DMS 273 (cell line): ENCODE results near the gene PARVG.
"Not testable (repeated sequence)": the region's sequence is repeated elsewhere in the genome, so short reads cannot be mapped to it uniquely, and the experiment has no call there.

Experiments used
- DNase-seq: peaks from one replicate; lab custom pipeline; 2025; ENCODE audit not compliant: unreplicated experiment; lab: John Stamatoyannopoulos, UW

Gene PARVG

GRCh38 chr22:44241121-44241520 is 60.4 kb downstream of the PARVG start:
- not testable (repeated sequence) for DNase-seq

DNA sequence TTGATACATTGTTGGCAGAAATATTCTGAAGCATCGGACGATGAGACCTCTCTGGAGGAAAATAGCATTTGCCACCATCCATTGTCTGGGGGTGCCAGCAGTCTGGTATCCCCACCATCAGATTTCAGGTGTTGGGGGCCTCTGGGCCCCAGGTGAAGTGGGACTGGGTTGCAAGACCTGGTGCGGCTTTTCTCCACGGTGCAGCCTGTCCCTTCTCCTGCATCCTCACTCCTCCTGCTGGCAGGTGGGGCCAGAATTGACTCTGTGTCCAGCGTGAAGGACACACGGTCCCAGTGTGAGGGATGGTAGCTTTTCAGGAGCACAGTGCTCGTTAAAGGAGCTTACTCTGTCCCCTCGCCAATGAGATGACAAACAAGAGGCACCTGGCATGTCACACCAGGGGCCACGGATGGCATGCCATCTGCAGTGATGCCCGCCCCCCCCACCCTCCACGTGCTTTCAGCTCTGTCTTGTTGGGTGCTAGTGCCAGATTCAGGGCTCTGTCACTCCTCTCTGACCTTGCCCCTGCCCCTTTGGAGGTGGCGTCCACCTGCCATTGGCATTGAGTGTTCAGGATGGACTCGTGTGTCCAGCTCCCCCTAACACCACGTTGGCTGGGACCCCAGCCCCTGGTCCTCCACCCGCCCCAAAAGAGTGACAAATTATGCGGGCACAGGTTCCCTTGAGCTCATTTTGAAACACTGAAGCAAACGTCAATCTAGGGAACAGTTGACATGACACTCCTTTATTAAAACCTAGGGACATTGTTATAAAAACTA is 62.4 kb downstream of the PARVG start:
- DNase-seq: no peak

GRCh38 chr22:44243761-44244160 is 63.0 kb downstream of the PARVG start:
- no peak for DNase-seq

GRCh38 chr22:44244265-44244822 is 63.6 kb downstream of the PARVG start:
- DNase-seq: no peak

DNA sequence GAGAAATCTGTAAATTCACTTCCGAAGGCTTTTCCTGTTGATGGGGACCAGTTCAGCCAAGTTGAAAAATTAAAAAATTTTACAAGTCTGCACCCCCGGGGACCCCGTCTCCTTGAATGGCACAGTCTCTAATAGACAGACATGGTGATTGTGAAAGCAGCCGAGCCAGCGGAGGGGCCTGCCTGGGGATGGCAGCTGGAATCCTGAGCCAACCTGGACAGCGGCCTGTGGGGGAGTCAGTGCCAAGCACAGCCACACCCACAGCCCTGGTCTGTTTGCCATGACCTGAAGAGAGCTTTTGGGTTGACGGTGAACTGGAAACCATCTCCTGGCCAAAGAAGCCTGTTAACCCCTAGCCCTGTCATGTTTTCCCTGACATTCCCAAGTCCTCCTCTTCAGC is 64.7 kb downstream of the PARVG start:
- DNase-seq: no peak

DNA sequence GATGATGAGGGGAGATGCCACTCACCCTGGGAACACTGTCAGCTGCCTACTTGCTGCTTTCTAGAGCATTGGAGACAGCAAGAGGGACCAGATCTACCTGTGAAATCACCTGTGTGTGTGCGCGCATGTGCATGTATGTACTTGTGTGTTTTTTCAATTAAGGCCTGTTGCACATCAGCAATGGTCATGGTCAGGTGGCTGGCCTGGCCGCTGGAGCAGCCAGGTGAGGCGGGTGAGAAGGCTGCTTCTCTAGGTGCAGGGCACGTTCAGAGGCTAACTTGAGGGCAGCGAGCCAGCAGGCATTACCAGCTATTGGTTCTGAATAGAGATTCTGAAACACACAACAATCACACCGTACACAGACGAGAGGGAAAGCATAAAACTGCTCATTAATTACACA is 65.1 kb downstream of the PARVG start:
- DNase-seq: no peak

DNA sequence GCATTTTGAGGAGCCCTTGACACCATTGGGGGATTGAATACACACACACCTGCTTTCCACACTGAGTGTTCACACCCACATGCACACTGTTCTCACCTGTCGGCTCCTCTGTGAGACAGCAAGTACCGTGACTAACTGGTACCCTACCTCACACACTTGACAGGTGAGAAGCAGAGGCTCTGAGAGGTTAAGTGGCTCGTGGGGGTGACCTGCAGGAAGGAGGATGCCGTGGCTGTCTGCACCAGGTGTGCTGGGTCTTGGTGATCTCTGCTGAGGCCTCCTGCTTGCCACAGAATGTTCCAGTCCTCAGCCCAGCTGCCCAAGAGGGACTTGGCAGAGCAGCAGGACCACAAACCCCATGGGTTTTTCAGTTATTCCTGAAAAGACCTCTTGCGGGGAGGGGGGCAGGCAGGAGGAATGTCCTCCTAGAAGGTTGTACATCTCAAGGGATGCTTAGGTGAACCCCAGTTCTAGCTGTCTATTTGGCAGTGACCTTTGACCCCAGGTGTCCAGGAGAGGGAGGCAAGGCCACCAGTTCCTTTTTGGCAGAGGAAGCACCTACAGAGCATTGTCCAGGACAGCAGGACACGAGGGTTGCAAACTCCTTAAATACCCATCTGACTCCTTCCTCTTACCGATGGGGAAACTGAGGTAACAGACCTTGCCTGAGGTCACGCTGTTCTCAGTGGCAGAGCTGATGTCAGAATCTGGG is 66.0 kb downstream of the PARVG start:
- DNase-seq: no peak

GRCh38 chr22:44247346-44247745 is 66.6 kb downstream of the PARVG start:
- no peak for DNase-seq

- no peak for DNase-seq
These were observed 67.5 kb downstream of the PARVG start for GRCh38 chr22:44247923-44248892.

GRCh38 chr22:44248926-44249325 is 68.2 kb downstream of the PARVG start:
- no peak for DNase-seq

DNA sequence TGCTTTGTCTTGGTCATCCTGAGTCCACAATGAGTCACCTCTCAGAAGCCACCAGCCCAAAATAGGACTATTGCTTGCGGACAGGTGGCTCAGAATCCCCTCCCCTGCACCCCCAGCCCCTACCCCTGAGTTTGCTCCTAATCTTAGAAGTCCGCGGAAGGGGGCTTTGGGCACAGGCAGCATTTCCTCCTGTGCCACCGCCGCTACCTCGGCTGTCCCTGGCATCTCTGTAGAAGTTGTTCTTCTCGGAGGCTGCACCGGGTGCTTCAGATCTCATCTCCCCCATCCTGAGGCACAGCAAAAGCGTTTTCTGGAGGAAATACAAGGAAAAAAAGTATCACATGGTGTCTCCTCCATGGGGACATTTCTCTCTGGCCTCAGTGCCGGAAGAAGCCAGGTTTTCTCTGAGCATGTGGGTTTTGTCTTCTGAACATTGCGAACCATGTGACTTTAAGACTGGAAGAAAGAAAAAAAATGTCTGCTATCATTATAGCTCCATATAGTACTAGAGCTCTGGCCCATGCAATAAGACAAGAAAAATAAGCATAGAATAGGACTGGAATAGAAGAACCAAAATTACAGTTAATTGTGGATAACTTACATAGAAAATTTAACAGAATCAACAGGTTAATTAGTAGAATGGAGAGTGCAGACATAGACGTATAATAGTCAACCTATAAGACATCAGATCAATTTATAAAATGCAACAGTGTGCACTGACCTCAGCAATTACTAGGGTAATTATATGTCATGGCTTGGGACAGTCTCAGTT is 68.8 kb downstream of the PARVG start:
- DNase-seq: no peak

DNA sequence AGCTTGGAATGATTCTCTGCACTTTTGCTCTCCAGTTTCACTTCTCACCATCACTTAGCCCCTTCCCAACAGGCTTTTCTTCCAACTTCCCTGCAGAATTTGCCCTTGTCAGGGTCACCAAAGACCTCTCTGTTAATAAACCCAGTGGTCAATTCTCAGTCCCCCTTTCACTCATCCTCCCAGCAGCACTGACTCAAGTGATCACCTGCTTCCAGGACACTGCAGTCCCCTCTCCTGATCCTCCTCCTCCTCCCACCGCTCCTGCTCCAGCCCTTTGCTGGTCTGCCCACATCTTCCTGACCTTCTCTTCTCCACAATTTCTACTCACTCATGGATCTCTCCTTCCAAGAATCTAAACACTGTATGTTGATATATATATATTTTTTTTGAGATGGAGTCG is 74.1 kb downstream of the PARVG start:
- no peak for DNase-seq

- no peak for DNase-seq
These were observed 75.4 kb downstream of the PARVG start for GRCh38 chr22:44256085-44256484.

GRCh38 chr22:44256556-44257485 is 76.1 kb downstream of the PARVG start:
- DNase-seq: no peak
